Neutrophil (primary cell): ENCODE results near the gene ANKRD39.

Experiments
- H3K27ac ChIP-seq: fragments of 200-600 bp; sonication (generic); 2 replicates; pipeline ENCODE4 v1.5.1; 2016; ENCODE audit warnings: mild to moderate bottlenecking, moderate library complexity
- H3K27me3 ChIP-seq: fragments of 200-600 bp; sonication (generic); 2 replicates; pipeline ENCODE4 v1.6.0; 2016; ENCODE audit warnings: mild to moderate bottlenecking
- H3K36me3 ChIP-seq: fragments of 200-600 bp; sonication (generic); 2 replicates; pipeline ENCODE4 v1.5.1; 2017
- H3K4me1 ChIP-seq, 2 experiments: fragments of 200-600 bp in 1 of 2; sonication (generic) in 1 of 2; 1 replicate in 1 of 2; 2 replicates in 1 of 2; pipeline versions ENCODE4 v1.5.1 to v1.6.1; 2013 to 2016; ENCODE audit warnings: low read depth in 1 of 2, low read length in 1 of 2, mild to moderate bottlenecking in 1 of 2, moderate library complexity in 1 of 2; ENCODE audit not compliant: control insufficient read depth in 1 of 2, insufficient read depth in 1 of 2
- H3K4me3 ChIP-seq, 2 experiments: fragments of 200-600 bp in 1 of 2; sonication (generic) in 1 of 2; 1 replicate in 1 of 2; 2 replicates in 1 of 2; pipeline ENCODE4 v1.5.1; 2013 to 2016; ENCODE audit warnings: low read depth in 1 of 2, low read length in 1 of 2, mild to moderate bottlenecking in 1 of 2, moderate library complexity in 1 of 2
- H3K9me3 ChIP-seq: fragments of 200-600 bp; sonication (generic); 2 replicates; pipeline ENCODE4 v1.5.1; 2016
- CTCF ChIP-seq: fragments of 200-600 bp; sonication (generic); IDR thresholded peaks from 2 replicates; pipeline ENCODE4 v1.5.1; 2016; ENCODE audit warnings: antibody characterized with exemption

ANKRD39 gene

DNA sequence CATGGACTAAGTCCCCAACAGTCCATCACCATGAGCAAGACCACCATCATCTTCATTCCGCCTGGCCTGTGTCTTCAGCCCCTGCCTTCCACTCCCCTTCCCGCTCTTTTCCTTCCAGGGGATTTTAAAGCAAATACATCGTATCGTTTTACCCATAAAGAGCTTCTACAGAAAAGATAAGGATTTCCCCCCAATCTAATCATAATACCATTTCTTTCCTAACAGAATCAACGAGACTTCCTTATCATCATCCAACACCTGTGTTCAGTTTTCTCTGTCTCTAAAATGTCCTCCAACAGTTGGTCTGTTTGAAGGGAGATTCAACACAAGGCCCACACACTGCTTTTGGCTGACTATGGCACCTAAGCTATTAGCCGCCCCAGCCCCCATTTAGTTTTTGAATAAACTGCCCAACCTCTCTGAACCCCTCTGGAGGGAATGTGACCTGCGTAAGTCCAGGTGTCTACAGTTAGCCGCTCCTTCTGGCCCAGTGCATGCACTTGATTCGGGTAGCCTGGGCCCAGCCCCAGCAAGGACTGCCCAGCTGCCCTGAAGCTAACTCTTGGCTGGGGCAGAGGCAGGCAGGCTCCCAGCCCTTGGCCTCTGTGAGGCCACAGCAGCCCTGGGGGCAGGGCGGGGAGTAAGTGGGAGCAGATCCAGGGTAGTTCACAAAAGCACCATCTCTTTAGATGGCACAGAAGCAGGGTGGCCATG, 37.4 kb upstream of the ANKRD39 start:
- H3K27me3 ChIP-seq: peaks cover 19% of the 10 kb centered on the region
- no peaks in the 10 kb centered on the region for H3K9me3 ChIP-seq
- no peak overlapping the region for H3K27ac ChIP-seq
- no peaks in the 10 kb centered on the region for H3K4me1 ChIP-seq
- TF ChIP-seq CTCF: no peak
- H3K4me3 ChIP-seq: no peak overlapping the region
- H3K36me3 ChIP-seq: no peaks in the 10 kb centered on the region

DNA sequence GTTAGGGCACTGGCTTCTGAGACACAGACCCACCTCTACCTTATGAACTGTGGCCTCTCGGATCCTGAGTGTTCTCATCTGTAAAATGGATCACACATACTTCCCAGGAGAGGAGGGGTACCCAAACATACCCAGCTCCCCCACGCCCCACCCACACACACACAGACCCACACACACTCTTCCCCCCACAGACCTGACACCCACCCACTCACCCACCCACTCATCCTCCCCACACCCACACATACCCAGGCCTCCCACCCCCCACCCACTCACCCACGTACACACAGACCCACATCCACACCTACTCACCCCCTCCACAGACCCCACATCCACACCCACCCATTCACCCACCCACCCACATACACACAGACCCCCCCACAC, 36.3 kb upstream of the ANKRD39 start:
- no peak for TF ChIP-seq CTCF
- Histone ChIP-seq H3K9me3 (no peaks in the 10 kb centered on the region), H3K4me1 (no peaks in the 10 kb centered on the region), H3K36me3 (no peaks in the 10 kb centered on the region), H3K27me3 (peaks cover 19% of the 10 kb centered on the region), H3K27ac (no peak overlapping the region), H3K4me3 (no peak overlapping the region)

- peaks cover 19% of the 10 kb centered on the region for H3K27me3 ChIP-seq
- TF ChIP-seq CTCF: no peak
- H3K27ac ChIP-seq: no peak overlapping the region
- no peaks in the 10 kb centered on the region for H3K36me3 ChIP-seq
- H3K9me3 ChIP-seq: no peaks in the 10 kb centered on the region
- H3K4me3 ChIP-seq: no peak overlapping the region
- H3K4me1 ChIP-seq: no peaks in the 10 kb centered on the region
Observed at GRCh38 chr2:96893289-96894150, 35.7 kb upstream of the ANKRD39 start.

- H3K4me3 ChIP-seq: no peak overlapping the region
- no peaks in the 10 kb centered on the region for H3K9me3 ChIP-seq
- no peaks in the 10 kb centered on the region for H3K36me3 ChIP-seq
- H3K27ac ChIP-seq: no peak overlapping the region
- no peaks in the 10 kb centered on the region for H3K4me1 ChIP-seq
- no peak for TF ChIP-seq CTCF
- peaks cover 11% of the 10 kb centered on the region for H3K27me3 ChIP-seq
Observed at GRCh38 chr2:96891591-96892333, 33.9 kb upstream of the ANKRD39 start.

- Histone ChIP-seq H3K27ac (no peak overlapping the region), H3K36me3 (no peaks in the 10 kb centered on the region), H3K9me3 (no peaks in the 10 kb centered on the region), H3K27me3 (peaks cover 10% of the 10 kb centered on the region), H3K4me1 (peaks cover 0 to under 1% of the 10 kb centered on the region in 2 experiments), H3K4me3 (no peak overlapping the region)
- TF ChIP-seq CTCF: no peak
Observed at GRCh38 chr2:96890726-96891385, 33.0 kb upstream of the ANKRD39 start.
